LNCAP (cell line): ENCODE data around the gene GTF3C6.

Source experiments
- TF ChIP-seq, protein P1 (sequence below): fragments of 450-650 bp; IDR thresholded peaks from 2 replicates; pipeline ENCODE4 v1.5.1; 2017; ENCODE audit warnings: mild to moderate bottlenecking

GTF3C6 gene

DNA sequence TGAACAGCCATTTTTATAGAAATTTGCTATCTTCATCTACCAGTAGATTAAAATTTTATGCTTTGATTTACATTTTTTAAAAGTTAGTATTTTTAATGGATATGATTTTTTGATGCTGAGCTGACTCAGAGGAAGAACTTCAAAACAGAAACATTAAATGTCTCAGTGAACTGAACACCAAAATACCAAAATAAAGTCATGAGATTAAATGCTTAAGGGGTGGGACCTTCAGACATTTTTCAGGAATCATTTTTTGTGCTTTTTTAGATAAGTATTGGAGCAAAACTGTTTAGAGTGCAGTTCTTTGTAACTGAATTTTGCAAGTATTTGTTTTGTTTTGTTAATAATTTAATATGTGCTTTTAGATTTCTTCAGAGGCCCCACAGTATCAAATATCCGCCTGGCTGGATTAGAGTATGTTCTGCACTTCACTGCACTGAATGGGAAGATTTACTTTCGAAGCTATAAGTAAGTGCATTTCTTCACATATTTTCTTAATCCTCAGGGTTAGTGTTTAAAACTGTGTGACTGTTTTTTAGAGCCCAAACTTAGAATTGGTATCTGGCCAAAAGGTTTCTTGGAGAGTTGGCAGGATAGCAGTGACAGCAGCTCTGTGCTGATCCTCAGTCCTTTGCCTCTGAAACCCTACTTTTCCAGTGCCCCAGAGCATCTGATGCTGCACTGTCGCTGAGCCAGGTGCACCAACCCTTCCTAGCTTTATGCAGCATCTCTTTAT lies 57.1 kb downstream of the GTF3C6 start:
- TF ChIP-seq, protein P1, sequence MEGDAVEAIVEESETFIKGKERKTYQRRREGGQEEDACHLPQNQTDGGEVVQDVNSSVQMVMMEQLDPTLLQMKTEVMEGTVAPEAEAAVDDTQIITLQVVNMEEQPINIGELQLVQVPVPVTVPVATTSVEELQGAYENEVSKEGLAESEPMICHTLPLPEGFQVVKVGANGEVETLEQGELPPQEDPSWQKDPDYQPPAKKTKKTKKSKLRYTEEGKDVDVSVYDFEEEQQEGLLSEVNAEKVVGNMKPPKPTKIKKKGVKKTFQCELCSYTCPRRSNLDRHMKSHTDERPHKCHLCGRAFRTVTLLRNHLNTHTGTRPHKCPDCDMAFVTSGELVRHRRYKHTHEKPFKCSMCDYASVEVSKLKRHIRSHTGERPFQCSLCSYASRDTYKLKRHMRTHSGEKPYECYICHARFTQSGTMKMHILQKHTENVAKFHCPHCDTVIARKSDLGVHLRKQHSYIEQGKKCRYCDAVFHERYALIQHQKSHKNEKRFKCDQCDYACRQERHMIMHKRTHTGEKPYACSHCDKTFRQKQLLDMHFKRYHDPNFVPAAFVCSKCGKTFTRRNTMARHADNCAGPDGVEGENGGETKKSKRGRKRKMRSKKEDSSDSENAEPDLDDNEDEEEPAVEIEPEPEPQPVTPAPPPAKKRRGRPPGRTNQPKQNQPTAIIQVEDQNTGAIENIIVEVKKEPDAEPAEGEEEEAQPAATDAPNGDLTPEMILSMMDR, result no peak
